Chondrocyte (in vitro differentiated cells): Measurements from ENCODE around the gene PKNOX1. TPM values are rescaled to one million over a fixed set of nuclear protein-coding genes. Genes with fewer than 3 reads are reported as not detected.

Source experiments
- DNase-seq: peaks from one replicate; pipeline ENCODE4 v3.0.0; 2021; ENCODE audit warnings: mixed read lengths, low spot score
- H3K27ac Mint-ChIP-seq: one replicate; pipeline ENCODE4 v1.8.0; 2021; ENCODE audit warnings: mild to moderate bottlenecking, moderate library complexity, mixed read lengths; ENCODE audit not compliant: unreplicated experiment
- H3K27me3 Mint-ChIP-seq: 2 replicates; pipeline ENCODE4 v1.8.0; 2021; ENCODE audit warnings: low read depth, mixed read lengths
- H3K36me3 Mint-ChIP-seq: 2 replicates; pipeline ENCODE4 v1.8.0; 2021; ENCODE audit warnings: low read depth, mixed read lengths
- H3K4me1 Mint-ChIP-seq: 2 replicates; pipeline ENCODE4 v1.8.0; 2021; ENCODE audit warnings: low read depth, mild to moderate bottlenecking, mixed read lengths
- H3K4me3 Mint-ChIP-seq: one replicate; pipeline ENCODE4 v1.8.0; 2021; ENCODE audit warnings: mild to moderate bottlenecking, moderate library complexity, mixed read lengths; ENCODE audit not compliant: unreplicated experiment
- H3K9me3 Mint-ChIP-seq: 2 replicates; pipeline ENCODE4 v1.8.0; 2021; ENCODE audit warnings: low read depth, mixed read lengths
- total RNA-seq: library from RNA; stranded (reverse); gene quantifications from 3 replicates; pipeline ENCODE4 v1.2.1, GENCODE V29; 2021
- TF ChIP-seq, protein P1 (sequence below): fragments of 200-600 bp; sonication (generic); IDR thresholded peaks from 2 replicates; pipeline ENCODE4 v1.5.0; 2021; ENCODE audit warnings: antibody characterized with exemption, mild to moderate bottlenecking, moderate library complexity

The PKNOX1 gene
- total RNA-seq, 1 donor from 2014 or later: 12.0 TPM

DNA sequence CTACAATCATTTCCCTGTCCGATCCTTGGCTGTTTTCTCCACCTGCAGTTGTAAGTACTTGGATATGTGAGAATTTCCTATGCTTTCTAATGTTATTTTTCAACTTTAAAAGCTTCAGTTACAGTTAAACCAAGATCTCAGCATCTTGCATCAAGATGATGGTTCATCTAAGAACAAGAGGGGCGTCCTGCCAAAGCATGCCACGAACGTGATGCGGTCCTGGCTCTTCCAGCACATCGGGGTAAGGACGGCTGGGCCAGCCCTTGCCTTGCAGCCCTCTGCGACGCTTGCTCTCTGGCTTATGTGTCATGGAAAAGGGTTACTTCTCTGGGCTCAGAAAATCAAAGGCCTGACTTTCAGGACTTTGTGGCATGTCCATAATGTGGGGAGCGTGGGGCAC is 46.8 kb downstream of the PKNOX1 start:
- Mint-ChIP-seq H3K9me3 (no peaks in the 10 kb centered on the region), H3K27me3 (no peaks in the 10 kb centered on the region)

DNA sequence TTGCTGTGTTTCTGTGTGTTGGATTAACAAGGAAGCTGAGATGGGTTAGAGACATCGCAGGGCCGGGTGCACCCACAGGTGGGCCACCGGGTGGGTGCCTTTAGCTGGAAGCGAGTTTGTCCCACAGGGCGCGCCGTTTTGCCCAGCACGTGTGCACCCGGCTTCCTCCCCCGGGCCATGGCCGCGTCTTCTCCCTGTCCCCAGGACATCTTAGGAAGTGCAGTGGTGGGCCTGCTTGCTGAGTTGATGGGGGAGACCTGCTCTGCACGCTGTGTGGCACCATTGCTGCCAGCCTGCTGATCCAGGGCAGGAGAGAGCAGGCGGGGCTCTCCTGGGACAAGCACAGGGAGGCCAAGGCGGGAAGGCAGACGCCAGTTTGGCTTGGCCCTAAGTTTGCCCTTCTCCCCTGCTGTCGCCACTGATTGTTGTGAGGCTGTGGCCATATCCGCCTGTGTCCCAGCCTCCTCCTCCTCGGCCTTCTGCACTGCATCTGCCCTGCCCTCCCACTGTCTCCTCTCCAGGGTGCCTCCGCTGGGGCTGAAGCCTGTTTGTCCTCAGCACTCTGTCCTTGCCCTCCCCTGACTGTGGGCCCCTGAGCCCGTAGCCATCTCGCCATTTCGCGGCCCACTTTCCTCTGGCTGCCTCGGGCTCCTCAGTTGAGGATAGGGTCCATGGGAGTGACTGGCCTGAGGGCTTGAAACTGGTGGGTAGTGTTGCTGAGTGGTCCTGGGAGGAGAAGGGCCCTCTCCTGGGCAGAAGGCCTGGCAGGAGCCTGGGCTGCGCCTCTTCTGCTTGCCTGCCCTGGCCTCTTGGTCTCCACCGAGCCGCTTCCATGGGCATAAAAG is 47.6 kb downstream of the PKNOX1 start:
- TF ChIP-seq, protein P1, sequence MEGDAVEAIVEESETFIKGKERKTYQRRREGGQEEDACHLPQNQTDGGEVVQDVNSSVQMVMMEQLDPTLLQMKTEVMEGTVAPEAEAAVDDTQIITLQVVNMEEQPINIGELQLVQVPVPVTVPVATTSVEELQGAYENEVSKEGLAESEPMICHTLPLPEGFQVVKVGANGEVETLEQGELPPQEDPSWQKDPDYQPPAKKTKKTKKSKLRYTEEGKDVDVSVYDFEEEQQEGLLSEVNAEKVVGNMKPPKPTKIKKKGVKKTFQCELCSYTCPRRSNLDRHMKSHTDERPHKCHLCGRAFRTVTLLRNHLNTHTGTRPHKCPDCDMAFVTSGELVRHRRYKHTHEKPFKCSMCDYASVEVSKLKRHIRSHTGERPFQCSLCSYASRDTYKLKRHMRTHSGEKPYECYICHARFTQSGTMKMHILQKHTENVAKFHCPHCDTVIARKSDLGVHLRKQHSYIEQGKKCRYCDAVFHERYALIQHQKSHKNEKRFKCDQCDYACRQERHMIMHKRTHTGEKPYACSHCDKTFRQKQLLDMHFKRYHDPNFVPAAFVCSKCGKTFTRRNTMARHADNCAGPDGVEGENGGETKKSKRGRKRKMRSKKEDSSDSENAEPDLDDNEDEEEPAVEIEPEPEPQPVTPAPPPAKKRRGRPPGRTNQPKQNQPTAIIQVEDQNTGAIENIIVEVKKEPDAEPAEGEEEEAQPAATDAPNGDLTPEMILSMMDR: no peak
- peaks cover 17% of the 10 kb centered on the region for H3K36me3 Mint-ChIP-seq
- H3K9me3 Mint-ChIP-seq: no peaks in the 10 kb centered on the region
- H3K27me3 Mint-ChIP-seq: no peaks in the 10 kb centered on the region
- DNase-seq: no peak
- no peak overlapping the region for H3K27ac Mint-ChIP-seq
- no peak overlapping the region for H3K4me3 Mint-ChIP-seq
- peaks cover 17% of the 10 kb centered on the region for H3K4me1 Mint-ChIP-seq

More for the DNA sequence above, 46.8 kb downstream of the PKNOX1 start:
- H3K27ac Mint-ChIP-seq: no peak overlapping the region
- H3K36me3 Mint-ChIP-seq: peaks cover 19% of the 10 kb centered on the region
- H3K4me3 Mint-ChIP-seq: no peak overlapping the region
- DNase-seq: no peak
- TF ChIP-seq, protein P1: no peak
- peaks cover 15% of the 10 kb centered on the region for H3K4me1 Mint-ChIP-seq

DNA sequence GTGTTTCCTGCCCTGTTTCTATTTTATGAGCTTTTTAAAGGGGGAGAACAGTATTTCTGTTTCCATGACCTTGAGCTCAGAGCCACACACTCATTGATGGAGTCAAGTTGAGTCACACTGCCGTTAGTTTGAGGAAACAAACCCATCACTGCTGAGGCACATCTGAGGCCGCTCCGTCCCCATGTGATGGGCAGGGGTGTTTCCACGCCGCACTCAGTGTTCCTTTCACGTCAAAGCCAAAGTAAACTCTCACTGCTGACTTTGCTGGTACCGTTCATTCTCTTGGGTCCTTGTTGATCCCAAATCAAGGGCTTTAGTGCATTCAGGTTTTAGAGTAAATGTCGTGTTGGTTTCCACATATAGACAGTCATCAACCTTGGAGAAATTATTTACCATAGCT is 48.8 kb downstream of the PKNOX1 start:
- Mint-ChIP-seq H3K9me3 (no peaks in the 10 kb centered on the region), H3K4me1 (peaks cover 17% of the 10 kb centered on the region), H3K4me3 (no peak overlapping the region), H3K27ac (no peak overlapping the region), H3K36me3 (peaks cover 17% of the 10 kb centered on the region), H3K27me3 (no peaks in the 10 kb centered on the region)
- TF ChIP-seq, protein P1: no peak
- DNase-seq: no peak

DNA sequence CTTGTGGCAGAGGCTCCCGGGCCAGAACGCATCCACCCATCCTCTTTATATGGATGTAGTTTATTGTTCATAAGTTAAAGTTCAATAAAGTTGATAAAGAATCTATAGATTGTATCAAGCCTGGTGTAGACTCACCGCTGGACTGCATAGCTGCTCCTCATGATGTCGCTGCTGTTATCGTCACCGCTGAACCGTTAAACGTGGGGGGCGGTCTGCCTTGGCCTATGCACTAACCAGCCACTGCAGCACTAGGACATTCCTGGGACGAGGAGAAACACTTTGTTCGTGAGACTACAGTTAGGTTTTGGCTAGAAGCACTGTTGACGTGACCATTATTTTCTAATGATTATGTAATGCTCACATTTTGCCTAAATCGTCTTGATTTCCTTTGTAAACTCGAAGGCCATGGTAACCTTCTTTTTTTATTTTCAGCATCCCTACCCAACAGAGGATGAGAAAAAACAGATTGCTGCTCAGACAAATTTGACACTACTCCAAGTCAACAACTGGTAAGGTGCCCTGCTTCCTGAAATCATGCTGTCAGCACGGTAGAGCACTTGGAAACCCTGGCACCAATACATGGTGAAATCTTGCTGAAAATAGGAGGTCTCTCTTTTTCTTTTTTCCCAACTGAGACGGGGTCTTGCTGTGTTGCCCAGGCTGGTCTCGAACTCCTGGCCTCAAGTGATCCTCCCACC is 50.2 kb downstream of the PKNOX1 start:
- no peaks in the 10 kb centered on the region for H3K9me3 Mint-ChIP-seq
- peak overlapping the region; percentile 6 for H3K27ac Mint-ChIP-seq
- TF ChIP-seq, protein P1: no peak
- peaks cover 17% of the 10 kb centered on the region for H3K4me1 Mint-ChIP-seq
- H3K4me3 Mint-ChIP-seq: no peak overlapping the region
- H3K27me3 Mint-ChIP-seq: no peaks in the 10 kb centered on the region
- H3K36me3 Mint-ChIP-seq: peaks cover 22% of the 10 kb centered on the region
- DNase-seq: no peak

DNA sequence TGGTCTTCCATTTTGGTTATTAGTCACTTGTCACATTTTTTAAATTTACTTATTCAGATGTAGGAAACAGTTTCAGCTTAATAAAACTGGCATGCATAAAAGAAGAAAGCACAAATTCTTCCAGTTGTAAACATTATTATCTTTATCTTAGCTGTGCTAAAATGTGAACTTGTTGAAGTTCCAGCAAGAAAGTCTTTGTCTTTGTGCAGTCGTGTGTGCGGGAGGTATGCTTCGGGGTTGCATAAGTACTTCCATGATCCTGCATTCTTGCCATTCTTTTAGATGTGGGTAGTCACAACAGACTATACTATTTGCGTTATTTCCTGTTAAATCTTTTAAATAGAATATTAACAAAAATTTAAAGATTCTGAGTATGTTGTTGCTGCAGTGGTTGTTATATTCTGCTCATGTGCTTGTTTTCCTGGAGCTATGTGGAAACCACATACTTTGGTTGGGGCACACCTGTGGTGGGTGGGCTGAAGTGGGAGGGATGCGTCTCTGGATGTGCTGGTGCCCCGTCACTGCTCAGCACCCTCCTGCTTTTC is 51.3 kb downstream of the PKNOX1 start:
- TF ChIP-seq, protein P1: no peak
- H3K4me3 Mint-ChIP-seq: no peak overlapping the region
- peaks cover 23% of the 10 kb centered on the region for H3K36me3 Mint-ChIP-seq
- no peaks in the 10 kb centered on the region for H3K9me3 Mint-ChIP-seq
- DNase-seq: no peak
- H3K4me1 Mint-ChIP-seq: peaks cover 17% of the 10 kb centered on the region
- no peaks in the 10 kb centered on the region for H3K27me3 Mint-ChIP-seq
- peak overlapping the region; percentile 87 for H3K27ac Mint-ChIP-seq
